SJSA1 (cell line): ENCODE measurements around the gene MT1A. TPM values are rescaled to one million over a fixed set of nuclear protein-coding genes. Genes with fewer than 3 reads are reported as not detected.
A peak's percentile ranks its signal among the peaks of the same experiment; 100 is the strongest.
"Not testable (repeated sequence)": the region's sequence is repeated elsewhere in the genome, so short reads cannot be mapped to it uniquely, and the experiment has no call there.

ENCODE experiments used
- DNase-seq, 2 experiments: peaks; one replicate each; pipeline ENCODE4 v3.0.0-alpha.2; 2015 to 2020; ENCODE audit warnings: low spot score in 2 of 2, low read depth in 1 of 2
- H3K27ac ChIP-seq: fragments of 250-450 bp; sonication (Bioruptor Pico); 2 replicates; pipeline ENCODE4 v1.5.1; 2020; ENCODE audit warnings: mild to moderate bottlenecking, moderate library complexity
- H3K27me3 ChIP-seq: fragments of 250-450 bp; sonication (Bioruptor Pico); replicated peaks from 2 replicates; pipeline ENCODE4 v1.5.1; 2020; ENCODE audit warnings: mild to moderate bottlenecking, moderate library complexity
- H3K36me3 ChIP-seq: fragments of 250-450 bp; sonication (Bioruptor Pico); 2 replicates; pipeline ENCODE4 v1.5.1; 2020; ENCODE audit warnings: mild to moderate bottlenecking
- H3K4me1 ChIP-seq: fragments of 250-450 bp; sonication (Bioruptor Pico); replicated peaks from 2 replicates; pipeline ENCODE4 v1.6.1; 2021; ENCODE audit warnings: mild to moderate bottlenecking
- H3K4me3 ChIP-seq: fragments of 250-450 bp; sonication (Bioruptor Pico); 2 replicates; pipeline ENCODE4 v1.5.1; 2020; ENCODE audit warnings: mild to moderate bottlenecking
- H3K9me3 ChIP-seq: fragments of 250-450 bp; sonication (Bioruptor Pico); replicated peaks from 2 replicates; pipeline ENCODE4 v1.5.1; 2020; ENCODE audit warnings: mild to moderate bottlenecking
- total RNA-seq: library from RNA; depleted of rRNA; stranded (reverse); fragments of >200 nt; shearing (Covaris generic); gene quantifications from 2 replicates; pipeline ENCODE4 v1.2.3, GENCODE V29; 2014

Gene MT1A
- total RNA-seq, 1 experiment from 2014 or later: not detected

DNA sequence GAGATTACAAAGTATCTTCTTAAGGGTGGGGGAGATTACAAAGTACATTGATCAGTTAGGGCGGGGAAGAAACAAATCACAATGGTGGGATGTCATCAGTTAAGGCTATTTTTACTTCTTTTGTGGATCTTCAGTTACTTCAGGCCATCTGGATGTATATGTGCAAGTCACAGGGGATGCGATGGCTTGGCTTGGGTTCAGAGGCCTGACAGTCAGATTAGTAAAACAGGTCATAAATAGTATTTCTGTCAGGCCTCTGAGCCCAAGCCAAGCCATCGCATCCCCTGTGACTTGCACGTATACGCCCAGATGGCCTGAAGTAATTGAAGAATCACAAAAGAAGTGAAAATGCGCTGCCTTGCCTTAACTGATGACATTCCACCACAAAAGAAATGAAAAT lies 36.1 kb downstream of the MT1A start:
- H3K4me1 ChIP-seq, H3K9me3 ChIP-seq, H3K4me3 ChIP-seq, DNase-seq, H3K36me3 ChIP-seq, H3K27ac ChIP-seq: not testable (repeated sequence)
- peaks cover 18% of the 10 kb centered on the region for H3K27me3 ChIP-seq

DNA sequence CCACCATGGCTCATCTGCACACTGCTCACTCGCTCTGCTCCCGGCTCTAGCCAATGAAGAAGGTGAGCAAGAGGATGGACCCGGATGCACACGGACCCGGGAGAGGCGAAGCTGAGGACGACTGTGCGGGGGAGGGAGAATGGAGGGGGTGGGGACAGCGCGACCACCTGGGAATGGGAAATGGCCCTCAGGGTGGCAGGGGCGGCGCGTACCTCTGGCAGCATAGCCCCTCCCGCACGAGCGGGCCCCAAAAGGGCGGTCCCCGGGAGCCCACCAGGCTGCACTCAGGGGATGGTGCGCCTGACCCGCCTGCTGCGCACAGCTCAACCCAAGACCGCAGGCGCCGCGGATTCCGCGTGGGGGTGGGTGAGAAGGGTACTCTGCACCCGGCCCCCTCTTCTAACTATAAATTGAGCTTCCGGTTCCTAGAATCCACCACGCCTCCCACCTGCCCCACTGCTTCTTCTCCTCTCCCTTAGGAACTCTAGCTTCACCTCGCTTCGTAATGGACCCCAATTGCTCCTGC lies 37.3 kb downstream of the MT1A start:
- no peak for DNase-seq
- Histone ChIP-seq H3K36me3 (no peaks in the 10 kb centered on the region), H3K4me1 (no peaks in the 10 kb centered on the region), H3K4me3 (no peak overlapping the region), H3K27me3 (peaks cover 7% of the 10 kb centered on the region), H3K9me3 (no peaks in the 10 kb centered on the region), H3K27ac (no peak overlapping the region)

- H3K36me3 ChIP-seq: no peaks in the 10 kb centered on the region
- H3K9me3 ChIP-seq: no peaks in the 10 kb centered on the region
- no peak for DNase-seq
- peaks cover 7% of the 10 kb centered on the region for H3K27me3 ChIP-seq
- no peak overlapping the region for H3K4me3 ChIP-seq
- no peak overlapping the region for H3K27ac ChIP-seq
- H3K4me1 ChIP-seq: peaks cover 5% of the 10 kb centered on the region; the same call in 1 of the 2 replicates
Measured at GRCh38 chr16:56677474-56677873, 39.0 kb downstream of the MT1A start.

DNA sequence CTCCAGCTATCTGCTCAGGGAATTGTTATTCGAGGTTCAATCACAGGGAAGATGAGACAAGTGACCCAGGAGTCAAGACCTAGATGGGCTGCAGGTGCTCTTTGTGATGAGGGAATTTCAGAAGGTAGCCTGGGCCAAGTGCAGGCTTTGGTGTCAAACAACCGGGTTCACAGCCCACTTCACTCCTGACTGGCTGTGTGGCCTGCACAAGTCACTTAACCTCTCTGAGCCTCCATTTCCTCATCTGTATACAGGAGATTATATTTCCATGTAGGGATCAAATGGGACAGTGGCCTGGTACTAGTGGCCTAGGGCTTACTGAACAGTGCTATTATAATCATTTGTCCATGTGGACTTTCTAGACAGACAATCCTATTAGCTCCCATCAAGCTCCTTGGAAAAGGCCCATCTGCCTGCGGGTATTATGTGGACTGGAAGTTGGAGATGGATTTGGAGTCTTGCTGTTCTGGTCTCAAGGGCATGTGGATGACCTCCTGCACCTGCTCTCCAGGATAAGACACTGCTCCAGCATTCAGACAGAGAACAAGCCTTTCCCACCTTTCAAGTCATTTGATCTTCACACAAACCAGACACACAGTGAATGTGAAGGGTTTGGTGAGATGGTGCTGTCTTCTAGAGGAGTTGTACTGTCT lies 40.7 kb downstream of the MT1A start:
- H3K4me1 ChIP-seq: peaks cover 12% of the 10 kb centered on the region
- peaks cover 7% of the 10 kb centered on the region for H3K27me3 ChIP-seq
- no peaks in the 10 kb centered on the region for H3K36me3 ChIP-seq

DNA sequence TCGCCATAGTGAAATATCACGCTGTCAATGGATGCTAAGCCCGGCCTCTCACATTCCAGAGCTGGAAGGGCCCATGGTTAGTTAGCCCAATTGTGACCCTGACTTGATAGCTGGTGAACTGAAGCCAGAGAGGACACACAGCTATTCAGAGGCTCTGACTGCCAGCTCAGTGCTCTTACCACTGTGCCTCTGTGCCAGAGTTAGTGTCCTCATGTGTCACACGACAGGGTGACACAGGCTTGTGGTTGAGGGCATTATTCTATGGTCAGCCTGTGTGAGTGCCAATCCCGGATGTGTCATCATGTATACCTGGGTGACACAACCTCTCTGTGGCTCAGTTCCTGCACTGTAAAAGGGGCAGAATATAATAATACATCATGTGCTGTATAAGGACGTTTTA lies 41.4 kb downstream of the MT1A start:
- Histone ChIP-seq H3K4me1 (peaks cover 12% of the 10 kb centered on the region), H3K4me3 (no peak overlapping the region), H3K27ac (no peak overlapping the region), H3K27me3 (peaks cover 7% of the 10 kb centered on the region), H3K36me3 (no peaks in the 10 kb centered on the region), H3K9me3 (no peaks in the 10 kb centered on the region)
- DNase-seq: no peak

More for the DNA sequence above, 40.7 kb downstream of the MT1A start:
- Histone ChIP-seq H3K4me3 (no peak overlapping the region), H3K9me3 (no peaks in the 10 kb centered on the region), H3K27ac (no peak overlapping the region)
- no peak for DNase-seq

- no peak within 1 kb of the TSS; the same call in 1 of the 2 replicates for H3K27ac ChIP-seq
- H3K4me1 ChIP-seq: peaks cover 12% of the 10 kb centered on the region
- H3K9me3 ChIP-seq: 0 out of 2 replicates have a peak, but pooled peaks cover 4% of the 10 kb centered on the region
- H3K4me3 ChIP-seq: peak within 1 kb of the TSS; percentile 41
- H3K36me3 ChIP-seq: no peaks in the 10 kb centered on the region
- DNase-seq: peak; percentile 81 to 83
- H3K27me3 ChIP-seq: peaks cover under 1% of the 10 kb centered on the region; the same call in 1 of the 2 replicates
Measured at GRCh38 chr16:56681939-56682702, 43.7 kb downstream of the MT1A start, which contains the start of gene MT1X. MT1X (plus strand) TSS chr16:56682470; CDS start chr16:56682541, 71 bp downstream.

DNA sequence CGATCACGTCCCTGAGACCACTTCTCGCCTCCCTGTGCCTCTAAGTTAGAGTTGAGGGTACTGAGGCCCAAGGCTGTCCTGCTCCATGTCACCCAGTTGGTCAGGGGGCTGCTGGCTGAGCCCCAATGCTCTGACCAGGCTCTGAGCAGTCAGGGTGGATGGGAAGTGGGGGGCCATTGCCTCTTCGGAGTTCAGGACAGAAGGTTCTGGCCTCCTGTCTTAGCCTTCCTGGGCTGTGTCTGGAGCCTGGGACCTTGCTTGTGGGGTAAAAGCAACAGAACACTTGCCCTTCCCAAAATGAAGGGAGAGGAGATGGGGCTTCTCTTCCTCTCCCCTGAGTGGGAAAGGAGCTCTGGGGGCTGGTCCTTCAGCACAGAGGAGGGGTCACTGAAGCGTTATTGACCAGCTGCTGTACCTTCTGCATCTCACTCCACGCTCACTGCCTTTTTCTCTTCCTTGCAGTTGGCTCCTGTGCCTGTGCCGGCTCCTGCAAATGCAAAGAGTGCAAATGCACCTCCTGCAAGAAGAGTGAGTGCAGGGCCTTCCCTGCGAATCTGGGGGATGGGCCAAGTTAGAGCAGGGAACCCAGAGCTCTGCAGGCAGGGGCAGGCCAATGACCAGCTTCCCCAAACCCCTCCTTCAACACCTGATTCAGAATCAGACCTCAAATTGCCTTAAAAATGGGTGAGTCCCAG lies 44.4 kb downstream of the MT1A start:
- peaks cover 12% of the 10 kb centered on the region for H3K4me1 ChIP-seq
- H3K9me3 ChIP-seq: 0 out of 2 replicates have a peak, but pooled peaks cover 4% of the 10 kb centered on the region
- H3K36me3 ChIP-seq: no peaks in the 10 kb centered on the region
- no peak overlapping the region; the same call in 1 of the 2 replicates for H3K27ac ChIP-seq
- peak overlapping the region; percentile 41 for H3K4me3 ChIP-seq
- H3K27me3 ChIP-seq: no peaks in the 10 kb centered on the region
- DNase-seq: no peak

- no peak overlapping the region for H3K4me3 ChIP-seq
- H3K27ac ChIP-seq: no peak overlapping the region
- H3K27me3 ChIP-seq: no peaks in the 10 kb centered on the region
- 0 out of 2 replicates have a peak, but pooled peaks cover 4% of the 10 kb centered on the region for H3K9me3 ChIP-seq
- peaks cover 12% of the 10 kb centered on the region for H3K4me1 ChIP-seq
- no peak for DNase-seq
- H3K36me3 ChIP-seq: no peaks in the 10 kb centered on the region
Measured at GRCh38 chr16:56683424-56684172, 45.1 kb downstream of the MT1A start.

- H3K9me3 ChIP-seq: 0 out of 2 replicates have a peak, but pooled peaks cover 4% of the 10 kb centered on the region
- H3K27me3 ChIP-seq: no peaks in the 10 kb centered on the region
- no peak overlapping the region for H3K4me3 ChIP-seq
- peaks cover 12% of the 10 kb centered on the region for H3K4me1 ChIP-seq
- no peaks in the 10 kb centered on the region for H3K36me3 ChIP-seq
- no peak for DNase-seq
- H3K27ac ChIP-seq: no peak overlapping the region
Measured at GRCh38 chr16:56684256-56684925, 45.9 kb downstream of the MT1A start.

- H3K27ac ChIP-seq: no peak overlapping the region
- H3K27me3 ChIP-seq: no peaks in the 10 kb centered on the region
- peaks cover 12% of the 10 kb centered on the region for H3K4me1 ChIP-seq
- 0 out of 2 replicates have a peak, but pooled peaks cover 4% of the 10 kb centered on the region for H3K9me3 ChIP-seq
- H3K36me3 ChIP-seq: no peaks in the 10 kb centered on the region
- no peak overlapping the region for H3K4me3 ChIP-seq
- no peak for DNase-seq
Measured at GRCh38 chr16:56684926-56685590, 46.6 kb downstream of the MT1A start.

DNA sequence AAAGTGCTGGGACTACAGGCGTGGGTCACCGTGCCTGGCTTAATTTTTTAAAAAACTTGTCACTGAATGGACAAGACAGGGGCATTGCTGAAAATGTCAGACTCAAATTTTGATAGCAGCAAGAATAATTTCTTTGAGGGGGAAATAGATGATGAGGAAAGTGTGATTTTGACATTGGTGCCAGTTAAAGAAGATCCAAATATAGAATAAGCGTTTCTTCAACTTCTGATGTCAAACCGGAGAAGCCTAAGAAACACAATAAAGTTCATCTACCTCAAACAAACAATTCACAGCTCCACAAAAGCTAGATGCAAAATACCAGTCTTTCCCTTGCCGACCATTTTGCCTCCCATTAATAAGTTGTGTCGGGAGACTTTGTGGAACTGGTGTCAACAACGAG lies 48.3 kb downstream of the MT1A start:
- Histone ChIP-seq H3K27ac (no peak overlapping the region), H3K27me3 (no peaks in the 10 kb centered on the region), H3K9me3 (0 out of 2 replicates have a peak, but pooled peaks cover 4% of the 10 kb centered on the region), H3K36me3 (no peaks in the 10 kb centered on the region), H3K4me3 (no peak overlapping the region), H3K4me1 (peaks cover 11% of the 10 kb centered on the region)
- DNase-seq: no peak

GRCh38 chr16:56688762-56689161 lies 50.3 kb downstream of the MT1A start:
- no peaks in the 10 kb centered on the region for H3K27me3 ChIP-seq
- no peak overlapping the region for H3K4me3 ChIP-seq
- H3K4me1 ChIP-seq: no peaks in the 10 kb centered on the region
- H3K27ac ChIP-seq: no peak overlapping the region
- H3K9me3 ChIP-seq: 0 out of 2 replicates have a peak, but pooled peaks cover 4% of the 10 kb centered on the region
- H3K36me3 ChIP-seq: no peaks in the 10 kb centered on the region
- no peak for DNase-seq
